H1 (cell line): ENCODE data around the gene DNAAF5. TPM values are rescaled to one million over a fixed set of nuclear protein-coding genes. Genes with fewer than 3 reads are reported as not detected.

ENCODE experiments used
- CTCF ChIA-PET: fragments of 300-600 bp; sonication (Branson Sonifier 250); formaldehyde crosslinking; loops from one replicate; lab custom pipeline; 2021; ENCODE audit not compliant: partially characterized antibody; lab: Charles Lee
- POLR2A ChIA-PET: fragments of 300-600 bp; sonication (Branson Sonifier 250); formaldehyde crosslinking; loops from one replicate; lab custom pipeline; 2021; ENCODE audit warnings: inconsistent platforms; ENCODE audit not compliant: partially characterized antibody; lab: Charles Lee
- DNase-seq, 2 experiments: peaks; one replicate each; pipeline versions ENCODE4 v3.0.0 to v3.0.0-alpha.2; 2010 to 2022; ENCODE audit warnings: low spot score in 2 of 2, low read depth in 1 of 2, mixed read lengths in 1 of 2
- FAIRE-seq: peaks from 2 replicates; lab custom pipeline; 2011; peaks lifted over from hg19 to GRCh38; lab: Jason Lieb, UNC
- H2AFZ ChIP-seq: 2 replicates; pipeline ENCODE4 v1.8.1; 2012; ENCODE audit warnings: low read length, inconsistent platforms
- H2AK5ac ChIP-seq: 2 replicates; pipeline ENCODE4 v1.6.1; 2013; ENCODE audit warnings: low read depth, low read length
- H2BK120ac ChIP-seq: replicated peaks from 2 replicates; pipeline ENCODE3; 2013; ENCODE audit warnings: low read depth, low read length, inconsistent platforms
- H2BK12ac ChIP-seq: 2 replicates; pipeline ENCODE4 v1.6.1; 2013; ENCODE audit warnings: low read depth, low read length
- H2BK15ac ChIP-seq: 2 replicates; pipeline ENCODE4 v1.6.1; 2013; ENCODE audit warnings: low read length
- H2BK20ac ChIP-seq: 2 replicates; pipeline ENCODE4 v1.6.1; 2013; ENCODE audit warnings: low read length
- H2BK5ac ChIP-seq: 2 replicates; pipeline ENCODE4 v1.6.1; 2013; ENCODE audit warnings: low read depth, low read length
- H3K14ac ChIP-seq: 2 replicates; pipeline ENCODE4 v1.6.1; 2013; ENCODE audit warnings: inconsistent platforms; ENCODE audit not compliant: insufficient read length
- H3K18ac ChIP-seq: 2 replicates; pipeline ENCODE4 v1.6.1; 2013; ENCODE audit warnings: low read length; ENCODE audit errors: extremely low read depth
- H3K23ac ChIP-seq: 2 replicates; pipeline ENCODE4 v1.6.1; 2013; ENCODE audit warnings: inconsistent platforms; ENCODE audit not compliant: insufficient read length
- H3K23me2 ChIP-seq: 2 replicates; pipeline ENCODE4 v1.6.1; 2013; ENCODE audit warnings: low read depth, low read length
- H3K27ac ChIP-seq: 2 replicates; pipeline ENCODE4 v1.6.1; 2011; ENCODE audit warnings: low read depth, low read length, inconsistent platforms
- H3K27me3 ChIP-seq, 4 experiments: replicated peaks in 1 of 4; 1 replicate in 1 of 4; 2 replicates in 3 of 4; pipeline versions ENCODE4 v1.6.1 to v1.8.1; 2011 to 2013; ENCODE audit warnings: low read length in 3 of 4, mild to moderate bottlenecking in 3 of 4, inconsistent platforms in 2 of 4, mixed read lengths in 2 of 4, moderate library complexity in 1 of 4; ENCODE audit not compliant: control insufficient read depth in 3 of 4, insufficient read depth in 3 of 4; ENCODE audit errors: extremely low read depth in 1 of 4
- H3K36me3 ChIP-seq, 4 experiments: 2 replicates each; pipeline versions ENCODE4 v1.6.1 to v1.8.1; 2011 to 2013; ENCODE audit warnings: mild to moderate bottlenecking in 4 of 4, low read length in 3 of 4, moderate library complexity in 2 of 4, control low read depth in 1 of 4, inconsistent platforms in 1 of 4; ENCODE audit not compliant: insufficient read depth in 4 of 4, control insufficient read depth in 2 of 4
- H3K4ac ChIP-seq: replicated peaks from 2 replicates; pipeline ENCODE3; 2013; ENCODE audit warnings: low read length, low read depth, mixed read lengths, inconsistent platforms; ENCODE audit not compliant: insufficient read length
- H3K4me1 ChIP-seq, 4 experiments: replicated peaks in 1 of 4; 1 replicate in 1 of 4; 2 replicates in 3 of 4; pipeline versions ENCODE4 v1.6.1 to v1.8.1; 2011 to 2013; ENCODE audit warnings: low read length in 3 of 4, inconsistent platforms in 2 of 4, mixed read lengths in 1 of 4; ENCODE audit not compliant: insufficient read depth in 4 of 4, control insufficient read depth in 3 of 4
- H3K4me2 ChIP-seq, 2 experiments: 2 replicates each; pipeline versions ENCODE4 v1.6.1 to v1.8.1; 2011 to 2013; ENCODE audit warnings: low read depth in 2 of 2, low read length in 2 of 2, control low read depth in 1 of 2, inconsistent platforms in 1 of 2, mild to moderate bottlenecking in 1 of 2; ENCODE audit not compliant: insufficient read depth in 1 of 2
- H3K4me3 ChIP-seq, 4 experiments: fragments of 200-600, 300-600 bp in 1 of 4; sonication (generic), shearing (Covaris generic), sonication (Bioruptor Twin) in 1 of 4; 2 replicates each; pipeline versions ENCODE4 v1.5.1 to v1.8.1; 2011 to 2016; ENCODE audit warnings: low read length in 4 of 4, low read depth in 3 of 4, control low read depth in 2 of 4, inconsistent platforms in 2 of 4, mild to moderate bottlenecking in 2 of 4, mixed read lengths in 1 of 4, moderate library complexity in 1 of 4; ENCODE audit not compliant: insufficient read depth in 2 of 4; ENCODE audit errors: extremely low read depth in 1 of 4
- H3K56ac ChIP-seq: replicated peaks from 2 replicates; pipeline ENCODE3; 2013; ENCODE audit warnings: low read depth, mild to moderate bottlenecking, mixed read lengths, low read length, inconsistent platforms; ENCODE audit not compliant: insufficient read length
- H3K79me1 ChIP-seq: 2 replicates; pipeline ENCODE4 v1.6.1; 2013; ENCODE audit warnings: low read depth, low read length, control low read depth
- H3K79me2 ChIP-seq, 2 experiments: 2 replicates each; pipeline versions ENCODE4 v1.6.1 to v1.8.1; 2012 to 2013; ENCODE audit warnings: low read length in 2 of 2, mild to moderate bottlenecking in 2 of 2, inconsistent platforms in 1 of 2; ENCODE audit not compliant: insufficient read depth in 2 of 2, control insufficient read depth in 1 of 2
- H3K9ac ChIP-seq, 4 experiments: replicated peaks in 1 of 4; 1 replicate in 1 of 4; 2 replicates in 3 of 4; pipeline versions ENCODE4 v1.6.1 to v1.8.1; 2011 to 2013; ENCODE audit warnings: low read depth in 3 of 4, low read length in 3 of 4, control low read depth in 2 of 4, mild to moderate bottlenecking in 2 of 4, moderate library complexity in 2 of 4, inconsistent platforms in 1 of 4; ENCODE audit errors: extremely low read depth in 1 of 4
- H3K9me3 ChIP-seq, 2 experiments: 2 replicates each; pipeline versions ENCODE4 v1.6.1 to v1.8.1; 2012 to 2013; ENCODE audit warnings: mild to moderate bottlenecking in 2 of 2, moderate library complexity in 2 of 2, control low read depth in 1 of 2, inconsistent platforms in 1 of 2, low read depth in 1 of 2, low read length in 1 of 2, mixed read lengths in 1 of 2; ENCODE audit not compliant: insufficient read depth in 2 of 2
- H4K20me1 ChIP-seq, 2 experiments: replicated peaks in 1 of 2; 2 replicates each; pipeline versions ENCODE3 to v1.8.1; 2011 to 2013; ENCODE audit warnings: inconsistent platforms in 2 of 2, low read length in 2 of 2, mild to moderate bottlenecking in 1 of 2; ENCODE audit not compliant: insufficient read depth in 2 of 2, control insufficient read depth in 1 of 2
- H4K5ac ChIP-seq: 2 replicates; pipeline ENCODE4 v1.6.1; 2013; ENCODE audit warnings: low read length, low read depth, mixed read lengths, inconsistent platforms; ENCODE audit not compliant: insufficient read length
- H4K8ac ChIP-seq: 2 replicates; pipeline ENCODE4 v1.8.0; 2013; ENCODE audit warnings: mild to moderate bottlenecking, moderate library complexity, low read length, inconsistent platforms; ENCODE audit not compliant: insufficient read depth; ENCODE audit errors: extremely low read depth
- H4K91ac ChIP-seq: replicated peaks from 2 replicates; pipeline ENCODE3; 2013; ENCODE audit warnings: low read length, mixed read lengths, inconsistent platforms; ENCODE audit not compliant: insufficient read length
- BRCA1 ChIP-seq: IDR thresholded peaks from 2 replicates; pipeline ENCODE4 v1.6.1; 2012; ENCODE audit warnings: low read depth, low read length, improper control_type of control experiment
- FOSL1 ChIP-seq: IDR thresholded peaks from 2 replicates; pipeline ENCODE4 v1.6.1; 2011; ENCODE audit warnings: mild to moderate bottlenecking, low read depth, low read length, moderate library complexity; ENCODE audit not compliant: insufficient read depth
- GABPA ChIP-seq: IDR thresholded peaks from 2 replicates; pipeline ENCODE4 v1.6.1; 2011; ENCODE audit warnings: mild to moderate bottlenecking, low read length, moderate library complexity, borderline replicate concordance; ENCODE audit not compliant: insufficient read depth
- JUND ChIP-seq: IDR thresholded peaks from 2 replicates; pipeline ENCODE4 v1.6.1; 2011; ENCODE audit warnings: mild to moderate bottlenecking, improper control_type of control experiment, low read length
- SIRT6 ChIP-seq: IDR thresholded peaks from one replicate; pipeline ENCODE4 v1.7.1; 2012; ENCODE audit warnings: low read length, inconsistent platforms
- TAF7 ChIP-seq: optimal IDR thresholded peaks from 2 replicates; pipeline ENCODE3; 2011; ENCODE audit warnings: low read depth, mild to moderate bottlenecking, inconsistent platforms, low read length, moderate library complexity, borderline replicate concordance
- WGBS, 2 experiments: shearing (Covaris generic) in 1 of 2; methylation state at CpG; one replicate each; pipeline versions ENCODE4 v1.1.6 to v1.1.7; 2013 to 2015; ENCODE audit warnings: low lambda C conversion rate in 2 of 2, mixed read lengths in 2 of 2, inconsistent platforms in 1 of 2, low coverage in 1 of 2, missing lambda C conversion rate in 1 of 2; ENCODE audit not compliant: insufficient replicate concordance in 2 of 2, insufficient coverage in 1 of 2, insufficient read length in 1 of 2; ENCODE audit errors: extremely low coverage in 1 of 2, missing lambda C conversion rate in 1 of 2; 5-methylcytosine and 5-hydroxymethylcytosine counted together
- polyA plus RNA-seq, 7 experiments: library from polyadenylated mRNA; depleted of rRNA in 3 of 7; stranded (reverse) in 5 of 7; unstranded in 2 of 7; fragments of >200 nt in 5 of 7; fragments of 200-250 nt in 2 of 7; gene quantifications; 1 replicate in 5 of 7; 2 replicates in 1 of 7; 4 replicates in 1 of 7; pipeline versions ENCODE4 v1.2.1 to v1.2.3, GENCODE V29; 2011 to 2013; ENCODE audit warnings: missing spikeins in 2 of 7, mixed read lengths in 2 of 7
- total RNA-seq: library from RNA; stranded (reverse); fragmentation: NEBNext Ultra II Directional; extraction: Animal tissue kit (Norgen Biotek cat#: 25700); gene quantifications from 2 replicates; pipeline ENCODE4 v1.2.1, GENCODE V29; 2021

DNAAF5 gene
- total and polyA plus RNA-seq, 2 of the 8 experiments (the other 6 are each of a cell fraction or from before 2014, with no cell fraction given): 55.1 to 95.9 TPM

- H3K9me3 ChIP-seq: no peaks in the 10 kb centered on the region
- H3K56ac ChIP-seq: no peak overlapping the region
- peaks cover under 1 to 16% (median 5%) of the 10 kb centered on the region in 4 experiments for H3K4me1 ChIP-seq
- H4K8ac ChIP-seq: no peak overlapping the region
- no peak for TF ChIP-seq BRCA1
- no peak for TF ChIP-seq TAF7
- peak; percentile 35; the same call in 1 of the 2 replicates for TF ChIP-seq JUND
- no peak for TF ChIP-seq FOSL1
- TF ChIP-seq SIRT6: no peak
- TF ChIP-seq GABPA: no peak
- TF ChIP-seq, all 59 proteins: peak for 1
- H3K4ac ChIP-seq: no peak overlapping the region
- no peak overlapping the region for H2AFZ ChIP-seq
- H3K18ac ChIP-seq: no peak overlapping the region; the same call in 1 of the 2 replicates
- no peak for FAIRE-seq
- H3K23ac ChIP-seq: no peak overlapping the region
- POLR2A ChIA-PET: interaction anchor here (1.1 to 2.0 kb wide), 4 partner anchors 9 to 45 kb away, joined by 3 to 8 read pairs (median 4); no protein-coding TSS in a partner anchor
- H3K36me3 ChIP-seq: no peaks in the 10 kb centered on the region; a peak in 1 of 8 replicates
- no peaks in the 10 kb centered on the region for H3K23me2 ChIP-seq
- H3K14ac ChIP-seq: no peak overlapping the region
- peaks cover 33 to 96% of the 10 kb centered on the region in 2 experiments for H3K79me2 ChIP-seq
- 68% methylated on average over 7 of the region's 7 CpGs; no CpG with 5 or more reads in 1 of the 2 experiments for WGBS, 2 experiments
- no peak overlapping the region for H4K5ac ChIP-seq
- no peak overlapping the region for H2BK15ac ChIP-seq
- peak overlapping the region; percentile 61; the same call in 1 of the 2 replicates for H2BK5ac ChIP-seq
- no peak overlapping the region for H3K27ac ChIP-seq
- H2BK120ac ChIP-seq: no peak overlapping the region
- no peak overlapping the region for H4K91ac ChIP-seq
- H4K20me1 ChIP-seq: peaks cover 32 to 40% of the 10 kb centered on the region in 2 experiments
- no peak for DNase-seq
- no peak overlapping the region for H2AK5ac ChIP-seq
- peak overlapping the region in 1 of 4 experiments; percentile 3; a peak in 1 of 8 replicates for H3K4me3 ChIP-seq
- H2BK12ac ChIP-seq: no peak overlapping the region
- no peak overlapping the region for H2BK20ac ChIP-seq
- no peaks in the 10 kb centered on the region for H3K27me3 ChIP-seq
- no peak overlapping the region for H3K9ac ChIP-seq
- CTCF ChIA-PET: interaction anchor here (0.8 to 2.2 kb wide), 6 partner anchors 10 to 45 kb away, joined by 3 to 7 read pairs (median 4); no protein-coding TSS in a partner anchor
- H3K79me1 ChIP-seq: peaks cover 14% of the 10 kb centered on the region
- peak overlapping the region; percentile 20 to 48; a peak in 2 of 4 replicates for H3K4me2 ChIP-seq
These were observed 105.2 kb downstream of the DNAAF5 start for GRCh38 chr7:831596-832166.
